ENCODE data around the gene MN1.

DNA sequence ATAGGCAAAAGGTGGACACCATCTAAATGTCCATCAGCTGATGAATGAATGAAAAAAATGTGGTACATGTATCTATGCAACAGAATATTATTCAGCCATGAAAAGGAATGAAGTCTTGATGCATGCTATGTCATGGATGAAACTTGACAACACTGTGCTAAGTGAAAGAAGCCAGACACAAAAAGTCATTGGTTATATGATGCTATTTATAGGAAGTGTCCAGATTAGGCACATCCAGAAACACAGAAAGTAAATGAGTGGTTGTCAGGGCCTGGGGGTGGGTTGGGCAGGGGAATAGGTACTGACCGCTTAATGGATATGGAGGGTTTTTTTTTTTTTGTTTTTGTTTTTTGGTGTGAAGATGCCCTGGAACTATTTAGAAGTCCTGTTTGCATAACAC lies 21.7 kb upstream of the MN1 start:
- TF ChIP-seq, protein P1, sequence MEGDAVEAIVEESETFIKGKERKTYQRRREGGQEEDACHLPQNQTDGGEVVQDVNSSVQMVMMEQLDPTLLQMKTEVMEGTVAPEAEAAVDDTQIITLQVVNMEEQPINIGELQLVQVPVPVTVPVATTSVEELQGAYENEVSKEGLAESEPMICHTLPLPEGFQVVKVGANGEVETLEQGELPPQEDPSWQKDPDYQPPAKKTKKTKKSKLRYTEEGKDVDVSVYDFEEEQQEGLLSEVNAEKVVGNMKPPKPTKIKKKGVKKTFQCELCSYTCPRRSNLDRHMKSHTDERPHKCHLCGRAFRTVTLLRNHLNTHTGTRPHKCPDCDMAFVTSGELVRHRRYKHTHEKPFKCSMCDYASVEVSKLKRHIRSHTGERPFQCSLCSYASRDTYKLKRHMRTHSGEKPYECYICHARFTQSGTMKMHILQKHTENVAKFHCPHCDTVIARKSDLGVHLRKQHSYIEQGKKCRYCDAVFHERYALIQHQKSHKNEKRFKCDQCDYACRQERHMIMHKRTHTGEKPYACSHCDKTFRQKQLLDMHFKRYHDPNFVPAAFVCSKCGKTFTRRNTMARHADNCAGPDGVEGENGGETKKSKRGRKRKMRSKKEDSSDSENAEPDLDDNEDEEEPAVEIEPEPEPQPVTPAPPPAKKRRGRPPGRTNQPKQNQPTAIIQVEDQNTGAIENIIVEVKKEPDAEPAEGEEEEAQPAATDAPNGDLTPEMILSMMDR (IDR thresholded peaks at IDR 0.05; ENCODE audit: insufficient read depth, low read length, poor library complexity, severe bottlenecking): no peak
- TF ChIP-seq EZH2phosphoT487 (conservative IDR thresholded peaks at IDR 0.05; ENCODE audit: low read length): no peak

Data from SU-DHL-6 (cell line).